Panc1 (cell line): Measurements from ENCODE around the gene TSPAN15. TPM values are rescaled to one million over a fixed set of nuclear protein-coding genes. Genes with fewer than 3 reads are reported as not detected.

Experiments
- ATAC-seq: fragments of 200-7000 bp; cut with Tn5 transposase; 2 replicates; pipeline ENCODE4 v1.9.1; 2020; ENCODE audit warnings: mild to moderate bottlenecking, moderate library complexity
- BruUV-seq: library from RNA; stranded (reverse); fragments of 400-500 nt; replicated peaks from 2 replicates; lab custom pipeline; 2021; lab: Mats Ljungman, UMichigan
- CTCF ChIA-PET: fragments of 300-600 bp; sonication (Branson Sonifier 250); formaldehyde crosslinking; loops from one replicate; lab custom pipeline; 2022; ENCODE audit warnings: antibody characterized with exemption; lab: Charles Lee
- POLR2A ChIA-PET: fragments of 300-600 bp; sonication (Branson Sonifier 250); formaldehyde crosslinking; loops from one replicate; lab custom pipeline; 2022; ENCODE audit warnings: antibody characterized with exemption; lab: Charles Lee
- DNase-seq: peaks from one replicate; pipeline ENCODE4 v3.0.0-alpha.2; 2010; ENCODE audit warnings: low read depth, low spot score
- H3K27ac ChIP-seq: 2 replicates; pipeline ENCODE4 v1.5.1; 2011; ENCODE audit warnings: mild to moderate bottlenecking, low read length, inconsistent platforms
- H3K27me3 ChIP-seq: fragments of 200-500 bp; sonication (Bioruptor generic); 2 replicates; pipeline ENCODE4 v1.6.0; 2014; ENCODE audit warnings: low read length, inconsistent platforms; ENCODE audit not compliant: control insufficient read depth, insufficient read depth
- H3K36me3 ChIP-seq: fragments of 200-500 bp; sonication (Bioruptor generic); 2 replicates; pipeline ENCODE4 v1.5.1; 2014; ENCODE audit warnings: inconsistent platforms, mild to moderate bottlenecking, low read length, moderate library complexity; ENCODE audit not compliant: control insufficient read depth, insufficient read depth
- H3K4me1 ChIP-seq: 2 replicates; pipeline ENCODE4 v1.5.1; 2011; ENCODE audit warnings: inconsistent platforms, mild to moderate bottlenecking, low read length, moderate library complexity; ENCODE audit not compliant: control insufficient read depth, insufficient read depth
- H3K4me3 ChIP-seq, 2 experiments: 2 replicates each; pipeline ENCODE4 v1.5.1; 2011 to 2012; ENCODE audit warnings: low read depth in 2 of 2, low read length in 2 of 2, mild to moderate bottlenecking in 2 of 2, inconsistent platforms in 1 of 2, moderate library complexity in 1 of 2
- H3K9me3 ChIP-seq: fragments of 200-500 bp; sonication (Bioruptor generic); 2 replicates; pipeline ENCODE4 v1.5.1; 2014; ENCODE audit warnings: low read depth, mild to moderate bottlenecking, inconsistent platforms, low read length, moderate library complexity; ENCODE audit not compliant: control insufficient read depth, insufficient read depth
- CTCF ChIP-seq: fragments of 450-650 bp; IDR thresholded peaks from 2 replicates; pipeline ENCODE4 v1.5.1; 2017; ENCODE audit warnings: mild to moderate bottlenecking
- POLR2AphosphoS5 ChIP-seq: IDR thresholded peaks from 2 replicates; pipeline ENCODE4 v1.6.1; 2012; ENCODE audit warnings: mild to moderate bottlenecking, low read depth, low read length, moderate library complexity
- REST ChIP-seq, 2 experiments: IDR thresholded peaks; 2 replicates each; pipeline ENCODE4 v1.6.1; 2011 to 2012; ENCODE audit warnings: low read depth in 2 of 2, control low read depth in 1 of 2, low read length in 1 of 2, mild to moderate bottlenecking in 1 of 2, moderate library complexity in 1 of 2; ENCODE audit not compliant: insufficient read depth in 1 of 2
- SIN3A ChIP-seq: IDR thresholded peaks from 2 replicates; pipeline ENCODE4 v1.6.1; 2012; ENCODE audit warnings: low read depth, mild to moderate bottlenecking, low read length, moderate library complexity, borderline replicate concordance; ENCODE audit not compliant: insufficient read depth
- TCF7L2 ChIP-seq: IDR thresholded peaks from 2 replicates; pipeline ENCODE4 v1.6.1; 2011; ENCODE audit warnings: mild to moderate bottlenecking, low read depth, low read length, inconsistent platforms
- in situ Hi-C: cut with HindIII; loops from 2 replicates; pipeline ENCODE4 v1.10.0; 2016; ENCODE audit warnings: low sequenced_read_pairs, low pct_unique_long_range_greater_than_20kb
- intact Hi-C: fragments of 100-400 bp; cut with micrococcal nuclease; formaldehyde crosslinking; loops from one replicate; pipeline ENCODE4 v1.10.0; 2022; ENCODE audit not compliant: unreplicated experiment
- total RNA-seq: library from RNA; stranded (reverse); gene quantifications from one replicate; pipeline ENCODE4 v1.2.1, GENCODE V29; 2021; ENCODE audit not compliant: unreplicated experiment

The TSPAN15 gene
- total RNA-seq, 1 experiment from 2014 or later = 199 TPM

- in situ Hi-C loops = no loop called here
These were observed 39.8 kb upstream of the TSPAN15 start for GRCh38 chr10:69411476-69411875.

GRCh38 chr10:69412232-69412790, 39.0 kb upstream of the TSPAN15 start:
- in situ Hi-C loops = no loop called here
- ATAC-seq (no peak), DNase-seq (no peak)
- Histone ChIP-seq H3K27me3 (no peaks in the 10 kb centered on the region), H3K27ac (no peak overlapping the region), H3K4me1 (peaks cover 13% of the 10 kb centered on the region; the same call in 1 of the 2 replicates), H3K9me3 (no peaks in the 10 kb centered on the region), H3K36me3 (no peaks in the 10 kb centered on the region), H3K4me3 (no peak overlapping the region)
- ChIA-PET POLR2A (no interaction called here), CTCF (no interaction called here)
- TF ChIP-seq CTCF (no peak), REST (IDR thresholded peaks at IDR 0.05; ENCODE audit: insufficient read depth in 1 of 2, low read depth in 2 of 2, low read length in 1 of 2) (no peak), SIN3A (no peak)
- no TSS peak for BruUV-seq
- intact Hi-C loops = no loop called here

More at GRCh38 chr10:69411476-69411875, 39.8 kb upstream of the TSPAN15 start:
- Histone ChIP-seq H3K4me3 (no peak overlapping the region), H3K27ac (no peak overlapping the region), H3K9me3 (no peaks in the 10 kb centered on the region), H3K27me3 (no peaks in the 10 kb centered on the region), H3K4me1 (peaks cover 16% of the 10 kb centered on the region; the same call in 1 of the 2 replicates), H3K36me3 (no peaks in the 10 kb centered on the region)
- POLR2A ChIA-PET = no interaction called here
- TF ChIP-seq REST (IDR thresholded peaks at IDR 0.05; ENCODE audit: insufficient read depth in 1 of 2, low read depth in 2 of 2, low read length in 1 of 2) (no peak), SIN3A (no peak), POLR2AphosphoS5 (no peak), TCF7L2 (no peak), CTCF (no peak)
- intact Hi-C loops = no loop called here
- CTCF ChIA-PET = no interaction called here
- ATAC-seq (no peak), DNase-seq (no peak)
- BruUV-seq = no TSS peak
